Heart right ventricle (tissue), 16 donors: ENCODE measurements around the gene ASPRV1. TPM values are rescaled to one million over a fixed set of nuclear protein-coding genes. Genes with fewer than 3 reads are reported as not detected.
A peak's percentile ranks its signal among the peaks of the same experiment; 100 is the strongest.
"Not testable (repeated sequence)": the region's sequence is repeated elsewhere in the genome, so short reads cannot be mapped to it uniquely, and the experiment has no call there.

Experiments
- ATAC-seq, 8 donors: fragments of 200-7000 bp; cut with Tn5 transposase; one replicate each; pipeline ENCODE4 v1.9.1; 2020; ENCODE audit warnings: mild to moderate bottlenecking in 8 of 8, moderate library complexity in 8 of 8, moderate number of reproducible peaks in 1 of 8
- DNase-seq, 2 donors: peaks; one replicate each; pipeline ENCODE4 v3.0.0-alpha.2; 2020
- H3K27ac ChIP-seq, 10 donors: fragments of 200-600 bp; sonication (generic) in 2 of 10; one replicate each; pipeline versions ENCODE4 v1.5.0 to v1.8.0; 2020 to 2022; ENCODE audit warnings: mild to moderate bottlenecking in 3 of 10
- H3K27me3 ChIP-seq, 7 donors: fragments of 200-600 bp; one replicate each; pipeline ENCODE4 v1.8.0; 2021 to 2022; ENCODE audit warnings: mild to moderate bottlenecking in 2 of 7
- H3K36me3 ChIP-seq, 9 donors: fragments of 200-600 bp; sonication (generic) in 1 of 9; one replicate each; pipeline versions ENCODE4 v1.5.0 to v1.8.0; 2020 to 2022; ENCODE audit warnings: mild to moderate bottlenecking in 2 of 9
- H3K4me1 ChIP-seq, 9 donors: fragments of 200-600 bp; sonication (generic) in 1 of 9; one replicate each; pipeline versions ENCODE4 v1.5.0 to v1.8.0; 2020 to 2022; ENCODE audit warnings: mild to moderate bottlenecking in 4 of 9
- H3K4me3 ChIP-seq, 10 donors: fragments of 200-600 bp; sonication (generic) in 2 of 10; one replicate each; pipeline versions ENCODE4 v1.5.0 to v1.8.0; 2020 to 2022; ENCODE audit warnings: mild to moderate bottlenecking in 7 of 10, moderate library complexity in 2 of 10
- H3K9me3 ChIP-seq, 11 donors: fragments of 200-600 bp in 10 of 11; sonication (generic) in 2 of 11; one replicate each; pipeline versions ENCODE4 v1.5.0 to v1.8.0; 2013 to 2022; ENCODE audit warnings: mild to moderate bottlenecking in 2 of 11, control low read depth in 1 of 11, moderate library complexity in 1 of 11
- WGBS, 2 donors: extraction: QIAGEN DNeasy Blood & Tissue Kit; methylation state at CpG; one replicate each; pipeline ENCODE4 v1.1.7; 2013; ENCODE audit warnings: inconsistent platforms in 1 of 2; 5-methylcytosine and 5-hydroxymethylcytosine counted together
- intact Hi-C, 10 donors: fragments of 100-400 bp; cut with DNase I; formaldehyde crosslinking; loops; one replicate each; pipeline versions ENCODE4 v1.11.1 to v1.14.2; 2022
- polyA plus RNA-seq, 2 donors: library from polyadenylated mRNA; stranded (reverse); fragments of 200-250 nt; gene quantifications; one replicate each; pipeline ENCODE4 v1.2.3, GENCODE V29; 2013
- total RNA-seq, 10 donors: library from RNA; stranded (reverse); fragmentation: NEBNext Ultra II Directional in 3 of 10; extraction: Animal tissue kit (Norgen Biotek cat#: 25700) in 3 of 10; gene quantifications; one replicate each; pipeline versions ENCODE4 v1.2.1 to v1.2.4, GENCODE V29; 2021 to 2023
- TF ChIP-seq, protein P1 (sequence below), 9 donors: fragments of 200-600 bp; sonication (generic) in 2 of 9; IDR thresholded peaks; one replicate each; pipeline versions ENCODE4 v1.5.0 to v1.8.0; 2021 to 2022; ENCODE audit warnings: antibody characterized with exemption in 9 of 9, mild to moderate bottlenecking in 5 of 9, moderate library complexity in 1 of 9
- donor health status: Arrhythmogenic right ventricular cardiomyopathy.
- donor health status: ischemic (EF 13 %, LVEDD 7.1; RV severe dilation, severe dysfunction).
- donor health status: healthy with polysubstance abuse.
- donor health status: DM: no; HTN: yes; CAD: no.
- donor health status: DM: no; HTN: no; CAD: no.
- donor health status: ischemic (EF 25% LVEDD 6.9; RV normal size, moderate dysfunction).
- donor health status: ischemic (EF 25% LVEDD 5.7; RV mildly dilated, moderate dysfunction).
- donor health status: healthy.
- donor health status: DM: yes; HTN: yes; CAD: no.
- donor health status: Ischemic cardiomyopathy.
- donor health status: ischemic (EF 35%, LVEDD 5.7; RV mildly dilated, moderate dysfunction).
- donor health status: nonischemic (EF 11% LVEDD 7.7; RV severe dilation, severe dysfunction).
- donor health status: DM: yes; HTN: yes; CAD: no.
- donor health status: PGD.
- donor health status: ischemic (EF 29% LVEDD 5.4; RV normal size, mild dysfunction).
- donor health status: nonischemic (EF 23%, LVEDD 6.1; RV moderate dilation, normal function).

Gene ASPRV1
- total and polyA plus RNA-seq, 12 donors = 0.36 to 1.5 (median 0.94) TPM

DNA sequence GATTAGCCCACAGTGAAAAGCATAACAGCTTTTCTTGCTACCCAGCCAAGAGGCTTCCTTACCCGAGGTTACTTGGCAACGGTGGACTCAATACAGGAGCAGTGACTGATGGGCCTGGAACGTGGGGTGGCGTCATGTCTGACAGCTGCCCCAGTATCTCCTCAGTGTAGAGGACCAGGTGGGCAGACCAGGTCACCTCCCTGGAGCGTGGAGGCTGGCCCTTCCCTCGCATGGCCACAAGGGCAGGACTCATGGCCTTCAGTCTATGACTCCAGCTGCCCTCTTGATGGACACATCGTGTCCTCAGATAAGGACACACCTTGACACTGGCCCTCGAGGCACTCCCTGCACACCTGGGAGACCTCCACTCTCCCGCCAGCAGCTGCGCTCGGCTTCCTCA is 6.4 kb downstream of the ASPRV1 start:
- Histone ChIP-seq H3K27ac (peak overlapping the region in 1 of 10 donors; percentile 38), H3K36me3 (no peaks in the 10 kb centered on the region), H3K4me3 (no peak overlapping the region), H3K9me3 (no peaks in the 10 kb centered on the region), H3K4me1 (peaks cover 0 to 16% (median 0%) of the 10 kb centered on the region in 9 donors), H3K27me3 (no peaks in the 10 kb centered on the region)
- TF ChIP-seq, protein P1, sequence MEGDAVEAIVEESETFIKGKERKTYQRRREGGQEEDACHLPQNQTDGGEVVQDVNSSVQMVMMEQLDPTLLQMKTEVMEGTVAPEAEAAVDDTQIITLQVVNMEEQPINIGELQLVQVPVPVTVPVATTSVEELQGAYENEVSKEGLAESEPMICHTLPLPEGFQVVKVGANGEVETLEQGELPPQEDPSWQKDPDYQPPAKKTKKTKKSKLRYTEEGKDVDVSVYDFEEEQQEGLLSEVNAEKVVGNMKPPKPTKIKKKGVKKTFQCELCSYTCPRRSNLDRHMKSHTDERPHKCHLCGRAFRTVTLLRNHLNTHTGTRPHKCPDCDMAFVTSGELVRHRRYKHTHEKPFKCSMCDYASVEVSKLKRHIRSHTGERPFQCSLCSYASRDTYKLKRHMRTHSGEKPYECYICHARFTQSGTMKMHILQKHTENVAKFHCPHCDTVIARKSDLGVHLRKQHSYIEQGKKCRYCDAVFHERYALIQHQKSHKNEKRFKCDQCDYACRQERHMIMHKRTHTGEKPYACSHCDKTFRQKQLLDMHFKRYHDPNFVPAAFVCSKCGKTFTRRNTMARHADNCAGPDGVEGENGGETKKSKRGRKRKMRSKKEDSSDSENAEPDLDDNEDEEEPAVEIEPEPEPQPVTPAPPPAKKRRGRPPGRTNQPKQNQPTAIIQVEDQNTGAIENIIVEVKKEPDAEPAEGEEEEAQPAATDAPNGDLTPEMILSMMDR (IDR thresholded peaks at IDR 0.05) = no peak
- ATAC-seq (no peak), DNase-seq (no peak)
- 91 to 92% methylated on average over 11 of the region's 11 CpGs for WGBS, 2 donors
- intact Hi-C loops = no loop called here

DNA sequence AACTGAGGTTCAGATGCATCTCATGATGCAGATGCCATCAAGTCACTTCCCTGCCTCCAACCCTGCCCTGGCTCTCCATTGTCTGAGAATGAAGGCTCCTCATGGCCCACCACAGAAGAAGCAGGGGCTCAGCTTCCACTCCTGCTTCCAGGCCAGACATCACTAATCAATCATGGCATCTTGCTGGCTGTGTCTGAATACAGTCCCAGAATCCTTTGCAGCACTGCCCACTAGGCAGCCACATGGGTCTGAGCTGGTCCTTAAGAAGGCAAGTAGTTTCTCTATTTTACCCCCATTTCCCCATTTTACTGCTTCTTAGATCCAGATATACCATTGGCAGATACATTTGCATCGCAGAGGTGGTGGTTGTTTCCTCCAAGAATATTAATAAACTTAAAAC is 7.3 kb downstream of the ASPRV1 start:
- TF ChIP-seq, protein P1 (IDR thresholded peaks at IDR 0.05) = no peak
- Histone ChIP-seq H3K4me3 (no peak overlapping the region), H3K27ac (no peak overlapping the region), H3K9me3 (no peaks in the 10 kb centered on the region), H3K36me3 (no peaks in the 10 kb centered on the region), H3K27me3 (peaks cover 0 to 1% (median 0%) of the 10 kb centered on the region in 7 donors), H3K4me1 (peaks cover 0 to 16% (median 0%) of the 10 kb centered on the region in 9 donors)
- 94 to 97% methylated on average over 1 of the region's 1 CpG for WGBS, 2 donors
- intact Hi-C loops = no loop called here
- ATAC-seq (no peak), DNase-seq (no peak)

DNA sequence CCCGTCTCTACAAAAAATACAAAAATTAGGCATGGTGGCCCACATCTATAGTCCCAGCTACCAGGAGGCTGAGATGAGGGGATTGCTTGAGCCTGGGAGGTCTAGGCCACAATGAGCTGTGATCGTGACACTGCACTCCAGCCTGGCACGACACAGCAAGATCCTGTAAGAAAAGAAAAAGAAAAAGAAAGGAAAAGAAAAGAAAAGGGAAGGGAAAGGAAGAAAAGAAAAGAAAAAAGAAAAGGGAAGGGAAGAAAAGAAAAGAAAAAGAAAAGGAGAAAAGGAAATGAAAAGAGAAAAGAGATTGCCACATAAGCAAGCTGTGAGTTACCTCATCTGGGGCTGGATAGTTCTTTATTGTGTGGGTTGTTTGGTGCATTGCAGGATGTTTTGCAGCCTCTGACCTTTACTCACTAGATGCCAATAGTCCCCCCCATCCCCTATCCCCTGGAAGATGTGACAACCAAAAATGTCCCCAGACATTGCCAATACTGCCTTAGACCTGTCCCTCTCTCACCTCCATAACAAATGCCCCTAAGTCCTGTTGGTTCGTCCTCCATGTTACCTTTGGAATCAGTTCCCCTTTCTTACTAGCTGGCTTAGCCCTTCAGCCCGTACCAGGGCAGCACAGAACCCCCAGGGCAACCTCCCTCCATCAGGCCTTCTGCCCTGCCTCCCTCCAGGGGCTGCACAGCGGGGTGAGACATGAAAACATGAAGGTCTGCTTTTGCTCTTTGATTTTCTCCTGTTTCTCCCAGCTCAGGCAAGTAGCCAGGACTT is 8.9 kb downstream of the ASPRV1 start:
- 89 to 94% methylated on average over 6 of the region's 6 CpGs for WGBS, 2 donors
- Histone ChIP-seq H3K36me3 (no peaks in the 10 kb centered on the region), H3K9me3 (no peaks in the 10 kb centered on the region), H3K27me3 (peaks cover 0 to 12% (median 0%) of the 10 kb centered on the region in 7 donors), H3K27ac (peak overlapping the region in 1 of 10 donors; percentile 40), H3K4me1 (peaks cover 0 to 30% (median 0%) of the 10 kb centered on the region in 9 donors), H3K4me3 (no peak overlapping the region)
- TF ChIP-seq, protein P1 (IDR thresholded peaks at IDR 0.05) = no peak
- DNase-seq (no peak), ATAC-seq (no peak)
- intact Hi-C loops = no loop called here

DNA sequence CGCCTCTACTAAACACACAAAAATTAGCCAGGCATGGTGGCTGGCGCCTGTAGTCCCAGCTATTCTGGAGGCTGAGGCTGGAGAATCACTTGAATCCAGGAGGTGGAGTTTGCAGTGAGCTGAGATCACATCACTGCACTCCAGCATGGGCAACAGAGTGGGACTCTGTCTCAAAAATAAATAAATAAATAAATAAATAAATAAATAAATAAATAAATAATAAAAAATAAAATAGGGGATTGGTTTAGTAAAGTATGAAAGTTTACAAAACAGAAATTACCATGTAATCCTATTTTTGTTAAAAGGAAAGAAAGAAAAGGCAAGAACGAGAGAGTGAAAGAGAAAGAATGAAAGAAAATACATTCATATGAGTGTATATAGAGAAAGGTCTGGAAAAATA is 10.8 kb downstream of the ASPRV1 start:
- Histone ChIP-seq H3K27me3 (peaks cover 0 to 12% (median 0%) of the 10 kb centered on the region in 7 donors), H3K4me1 (peaks cover 0 to 49% (median 0%) of the 10 kb centered on the region in 9 donors)
- H3K4me3 ChIP-seq, H3K27ac ChIP-seq, intact Hi-C loops, H3K9me3 ChIP-seq, ATAC-seq, DNase-seq, H3K36me3 ChIP-seq: not testable (repeated sequence)
- 97 to 100% methylated on average over 3 of the region's 3 CpGs for WGBS, 2 donors

DNA sequence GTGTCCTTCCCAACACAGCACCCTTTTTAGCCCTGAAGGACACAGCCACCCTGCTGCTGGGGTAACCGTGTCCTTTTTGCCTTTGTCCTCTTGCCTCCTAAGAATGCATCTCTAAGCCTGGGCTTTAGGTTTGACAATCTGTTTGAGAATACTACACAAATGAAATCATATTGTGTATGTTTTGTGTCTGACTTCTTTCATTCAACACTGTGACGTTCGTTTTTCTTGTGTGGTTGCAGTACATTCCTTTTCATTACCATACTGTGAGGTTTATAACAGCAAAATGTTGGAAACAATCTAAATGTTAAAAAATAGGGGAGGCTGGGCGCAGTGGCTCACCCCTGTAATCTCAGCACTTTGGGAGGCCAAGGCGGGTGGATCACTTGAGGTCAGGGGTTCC is 11.2 kb downstream of the ASPRV1 start:
- Histone ChIP-seq H3K36me3 (no peaks in the 10 kb centered on the region), H3K4me3 (no peak overlapping the region), H3K9me3 (no peaks in the 10 kb centered on the region), H3K27ac (no peak overlapping the region), H3K27me3 (peaks cover 0 to 12% (median 0%) of the 10 kb centered on the region in 7 donors), H3K4me1 (peaks cover 0 to 53% (median 0%) of the 10 kb centered on the region in 9 donors)
- intact Hi-C loops = no loop called here
- TF ChIP-seq, protein P1 (IDR thresholded peaks at IDR 0.05) = no peak
- DNase-seq (no peak), ATAC-seq (no peak)
- 83 to 89% methylated on average over 5 of the region's 5 CpGs for WGBS, 2 donors
